ENCODE results near the gene REV1. TPM values are rescaled to one million over a fixed set of nuclear protein-coding genes. Genes with fewer than 3 reads are reported as not detected.

REV1 gene
- total RNA-seq, 2 donors from 2014 or later: 43.9 to 44.6 TPM

GRCh38 chr2:99404797-99405669 lies 84.8 kb downstream of the REV1 start:
- Histone ChIP-seq H3K9ac (ENCODE audit: extremely low read depth, low read length, poor library complexity, severe bottlenecking) (no peak overlapping the region), H3K4me3 (ENCODE audit: low read length) (no peak overlapping the region), H3K4me1 (ENCODE audit: control insufficient read depth, insufficient read depth, low read length) (peaks cover 4% of the 10 kb centered on the region), H3K27ac (ENCODE audit: low read depth, low read length) (no peak overlapping the region), H3K9me3 (ENCODE audit: control insufficient read depth, low read length) (no peaks in the 10 kb centered on the region), H3K36me3 (ENCODE audit: control insufficient read depth, insufficient read depth, low read length) (peaks cover 84% of the 10 kb centered on the region), H3K27me3 (ENCODE audit: control insufficient read depth, insufficient read depth, low read length, poor library complexity, severe bottlenecking) (no peaks in the 10 kb centered on the region)
- no peak for DNase-seq
- 90 to 94% methylated on average over 3 to 5 of the region's 5 CpGs for WGBS, 2 experiments (ENCODE audit: insufficient coverage in 1 of 2, insufficient read length in 1 of 2)
- no peak for TF ChIP-seq CTCF (conservative IDR thresholded peaks at IDR 0.05)
- Mint-ChIP-seq H3K9me3 (no peaks in the 10 kb centered on the region), H3K27me3 (ENCODE audit: insufficient read depth) (no peaks in the 10 kb centered on the region), H3K27ac (peak overlapping the region; percentile 67), H3K36me3 (ENCODE audit: low read depth) (peaks cover 72% of the 10 kb centered on the region), H3K4me3 (no peak overlapping the region), H3K4me1 (peaks cover 26% of the 10 kb centered on the region)

- no peak overlapping the region for H3K9ac ChIP-seq (ENCODE audit: extremely low read depth, low read length, poor library complexity, severe bottlenecking)
- no peaks in the 10 kb centered on the region for H3K27me3 ChIP-seq (ENCODE audit: control insufficient read depth, insufficient read depth, low read length, poor library complexity, severe bottlenecking)
- no peak overlapping the region for H3K4me3 ChIP-seq (ENCODE audit: low read length)
- no peak overlapping the region for H3K27ac ChIP-seq (ENCODE audit: low read depth, low read length)
- no peak for TF ChIP-seq CTCF (conservative IDR thresholded peaks at IDR 0.05)
- DNase-seq: peak; percentile 67
- peaks cover 88% of the 10 kb centered on the region for H3K36me3 ChIP-seq (ENCODE audit: control insufficient read depth, insufficient read depth, low read length)
- H3K4me1 ChIP-seq (ENCODE audit: control insufficient read depth, insufficient read depth, low read length): peaks cover 4% of the 10 kb centered on the region
- H3K9me3 ChIP-seq (ENCODE audit: control insufficient read depth, low read length): no peaks in the 10 kb centered on the region
- Mint-ChIP-seq H3K27ac (peak overlapping the region; percentile 52), H3K36me3 (ENCODE audit: low read depth) (peaks cover 72% of the 10 kb centered on the region), H3K9me3 (no peaks in the 10 kb centered on the region), H3K4me1 (peaks cover 26% of the 10 kb centered on the region), H3K4me3 (no peak overlapping the region), H3K27me3 (ENCODE audit: insufficient read depth) (no peaks in the 10 kb centered on the region)
- WGBS, 2 experiments (ENCODE audit: insufficient coverage in 1 of 2, insufficient read length in 1 of 2): 86 to 90% methylated on average over 5 to 8 of the region's 8 CpGs
These were observed 85.6 kb downstream of the REV1 start for GRCh38 chr2:99404039-99404796.

- Histone ChIP-seq H3K27me3 (ENCODE audit: control insufficient read depth, insufficient read depth, low read length, poor library complexity, severe bottlenecking) (no peaks in the 10 kb centered on the region), H3K4me3 (ENCODE audit: low read length) (no peak overlapping the region), H3K4me1 (ENCODE audit: control insufficient read depth, insufficient read depth, low read length) (peaks cover 4% of the 10 kb centered on the region), H3K36me3 (ENCODE audit: control insufficient read depth, insufficient read depth, low read length) (peaks cover 91% of the 10 kb centered on the region), H3K9ac (ENCODE audit: extremely low read depth, low read length, poor library complexity, severe bottlenecking) (no peak overlapping the region), H3K9me3 (ENCODE audit: control insufficient read depth, low read length) (no peaks in the 10 kb centered on the region), H3K27ac (ENCODE audit: low read depth, low read length) (no peak overlapping the region)
- Mint-ChIP-seq H3K36me3 (ENCODE audit: low read depth) (peaks cover 76% of the 10 kb centered on the region), H3K27me3 (ENCODE audit: insufficient read depth) (no peaks in the 10 kb centered on the region), H3K9me3 (no peaks in the 10 kb centered on the region), H3K4me3 (no peak overlapping the region), H3K4me1 (peaks cover 26% of the 10 kb centered on the region), H3K27ac (peak overlapping the region; percentile 52)
- DNase-seq: peak; percentile 80
- TF ChIP-seq CTCF (conservative IDR thresholded peaks at IDR 0.05): peak; percentile 73
- WGBS, 2 experiments (ENCODE audit: insufficient coverage in 1 of 2, insufficient read length in 1 of 2): 61 to 71% methylated on average over 4 of the region's 4 CpGs
These were observed 86.3 kb downstream of the REV1 start for GRCh38 chr2:99403524-99403923.

Data from endodermal cell (in vitro differentiated cells).